C4-2B (cell line): ENCODE measurements around the gene TLN1.

ENCODE experiments used
- H3K27ac ChIP-seq: fragments of 450-650 bp; 2 replicates; pipeline ENCODE4 v1.5.1; 2017
- CTCF ChIP-seq: fragments of 450-650 bp; conservative IDR thresholded peaks from 2 replicates; pipeline ENCODE4 v1.5.1; 2017; ENCODE audit warnings: mild to moderate bottlenecking
- ZFX ChIP-seq: fragments of 450-650 bp; IDR thresholded peaks from 2 replicates; pipeline ENCODE4 v1.6.1; 2017

Gene TLN1

GRCh38 chr9:35679091-35679490, 52.9 kb downstream of the TLN1 start:
- no peak overlapping the region for H3K27ac ChIP-seq
- TF ChIP-seq ZFX, result no peak
- TF ChIP-seq CTCF, result no peak

GRCh38 chr9:35675732-35676392, 56.1 kb downstream of the TLN1 start:
- no peak overlapping the region for H3K27ac ChIP-seq
- TF ChIP-seq CTCF, result no peak
- no peak for TF ChIP-seq ZFX

GRCh38 chr9:35675204-35675603, 56.8 kb downstream of the TLN1 start:
- TF ChIP-seq ZFX (no peak), CTCF (no peak)
- no peak overlapping the region for H3K27ac ChIP-seq

DNA sequence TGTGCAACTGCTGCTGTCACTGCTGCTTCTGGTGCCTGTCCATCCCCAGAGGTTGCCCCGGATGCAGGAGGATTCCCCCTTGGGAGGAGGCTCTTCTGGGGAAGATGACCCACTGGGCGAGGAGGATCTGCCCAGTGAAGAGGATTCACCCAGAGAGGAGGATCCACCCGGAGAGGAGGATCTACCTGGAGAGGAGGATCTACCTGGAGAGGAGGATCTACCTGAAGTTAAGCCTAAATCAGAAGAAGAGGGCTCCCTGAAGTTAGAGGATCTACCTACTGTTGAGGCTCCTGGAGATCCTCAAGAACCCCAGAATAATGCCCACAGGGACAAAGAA, 58.0 kb downstream of the TLN1 start:
- H3K27ac ChIP-seq, result no peak overlapping the region
- no peak for TF ChIP-seq ZFX
- no peak for TF ChIP-seq CTCF

DNA sequence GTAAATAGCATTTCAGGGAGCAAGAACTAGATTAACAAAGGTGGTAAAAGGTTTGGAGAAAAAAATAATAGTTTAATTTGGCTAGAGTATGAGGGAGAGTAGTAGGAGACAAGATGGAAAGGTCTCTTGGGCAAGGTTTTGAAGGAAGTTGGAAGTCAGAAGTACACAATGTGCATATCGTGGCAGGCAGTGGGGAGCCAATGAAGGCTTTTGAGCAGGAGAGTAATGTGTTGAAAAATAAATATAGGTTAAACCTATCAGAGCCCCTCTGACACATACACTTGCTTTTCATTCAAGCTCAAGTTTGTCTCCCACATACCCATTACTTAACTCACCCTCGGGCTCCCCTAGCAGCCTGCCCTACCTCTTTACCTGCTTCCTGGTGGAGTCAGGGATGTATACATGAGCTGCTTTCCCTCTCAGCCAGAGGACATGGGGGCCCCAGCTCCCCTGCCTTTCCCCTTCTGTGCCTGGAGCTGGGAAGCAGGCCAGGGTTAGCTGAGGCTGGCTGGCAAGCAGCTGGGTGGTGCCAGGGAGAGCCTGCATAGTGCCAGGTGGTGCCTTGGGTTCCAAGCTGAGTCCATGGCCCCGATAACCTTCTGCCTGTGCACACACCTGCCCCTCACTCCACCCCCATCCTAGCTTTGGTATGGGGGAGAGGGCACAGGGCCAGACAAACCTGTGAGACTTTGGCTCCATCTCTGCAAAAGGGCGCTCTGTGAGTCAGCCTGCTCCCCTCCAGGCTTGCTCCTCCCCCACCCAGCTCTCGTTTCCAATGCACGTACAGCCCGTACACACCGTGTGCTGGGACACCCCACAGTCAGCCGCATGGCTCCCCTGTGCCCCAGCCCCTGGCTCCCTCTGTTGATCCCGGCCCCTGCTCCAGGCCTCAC, 58.6 kb downstream of the TLN1 start, which contains the start of gene CA9:
Gene CA9, plus strand, starts transcription at position 797 of the 893 bp plus-strand sequence. Its CDS starts 32 bp downstream, at position 829.
- no peak within 1 kb of the TSS for H3K27ac ChIP-seq
- TF ChIP-seq ZFX (no peak), CTCF (no peak)

DNA sequence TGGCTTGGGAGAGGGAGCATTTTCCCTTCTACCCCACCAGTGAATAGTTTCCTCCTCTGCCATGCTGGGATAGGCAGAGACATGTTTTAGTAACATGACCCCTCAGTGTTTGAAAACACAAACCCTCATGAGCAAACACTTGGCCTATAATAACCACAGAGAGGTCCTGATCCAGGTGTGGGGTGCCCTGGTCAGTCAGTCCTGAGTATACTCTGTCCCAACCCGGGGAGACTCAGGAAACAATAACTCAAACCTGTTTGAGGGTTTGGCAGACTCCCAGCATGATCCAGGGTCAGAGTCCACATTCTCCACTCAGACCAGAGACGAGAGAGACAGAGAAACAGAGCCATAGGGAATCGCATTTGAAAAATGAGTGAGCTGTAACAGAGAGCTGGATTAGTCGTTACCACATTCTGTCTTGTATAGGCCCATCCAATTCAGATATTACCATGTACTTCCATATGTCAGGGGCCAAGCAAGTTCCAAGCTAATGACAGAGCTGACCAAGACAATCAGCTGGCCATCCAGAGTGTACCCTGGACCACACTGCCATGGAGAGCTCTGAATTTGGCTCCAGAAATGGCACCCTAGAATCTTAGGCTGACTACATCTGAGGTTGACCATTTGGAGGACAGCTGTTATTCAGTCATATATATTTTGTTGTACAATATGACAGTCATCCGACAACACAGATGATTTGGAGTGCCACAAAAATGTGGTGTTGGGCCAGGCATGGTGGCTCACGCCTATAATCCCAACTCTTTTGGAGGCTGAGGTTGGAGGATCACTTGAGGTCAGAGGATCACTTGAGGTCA, 62.5 kb downstream of the TLN1 start:
- TF ChIP-seq ZFX (no peak), CTCF (no peak)
- H3K27ac ChIP-seq, result no peak overlapping the region; the same call in 1 of the 2 replicates
